ENCODE results near the gene SORCS2. TPM values are rescaled to one million over a fixed set of nuclear protein-coding genes. Genes with fewer than 3 reads are reported as not detected.
A peak's percentile ranks its signal among the peaks of the same experiment; 100 is the strongest.

The SORCS2 gene
- total RNA-seq, 1 donor from 2014 or later = 2.8 TPM

DNA sequence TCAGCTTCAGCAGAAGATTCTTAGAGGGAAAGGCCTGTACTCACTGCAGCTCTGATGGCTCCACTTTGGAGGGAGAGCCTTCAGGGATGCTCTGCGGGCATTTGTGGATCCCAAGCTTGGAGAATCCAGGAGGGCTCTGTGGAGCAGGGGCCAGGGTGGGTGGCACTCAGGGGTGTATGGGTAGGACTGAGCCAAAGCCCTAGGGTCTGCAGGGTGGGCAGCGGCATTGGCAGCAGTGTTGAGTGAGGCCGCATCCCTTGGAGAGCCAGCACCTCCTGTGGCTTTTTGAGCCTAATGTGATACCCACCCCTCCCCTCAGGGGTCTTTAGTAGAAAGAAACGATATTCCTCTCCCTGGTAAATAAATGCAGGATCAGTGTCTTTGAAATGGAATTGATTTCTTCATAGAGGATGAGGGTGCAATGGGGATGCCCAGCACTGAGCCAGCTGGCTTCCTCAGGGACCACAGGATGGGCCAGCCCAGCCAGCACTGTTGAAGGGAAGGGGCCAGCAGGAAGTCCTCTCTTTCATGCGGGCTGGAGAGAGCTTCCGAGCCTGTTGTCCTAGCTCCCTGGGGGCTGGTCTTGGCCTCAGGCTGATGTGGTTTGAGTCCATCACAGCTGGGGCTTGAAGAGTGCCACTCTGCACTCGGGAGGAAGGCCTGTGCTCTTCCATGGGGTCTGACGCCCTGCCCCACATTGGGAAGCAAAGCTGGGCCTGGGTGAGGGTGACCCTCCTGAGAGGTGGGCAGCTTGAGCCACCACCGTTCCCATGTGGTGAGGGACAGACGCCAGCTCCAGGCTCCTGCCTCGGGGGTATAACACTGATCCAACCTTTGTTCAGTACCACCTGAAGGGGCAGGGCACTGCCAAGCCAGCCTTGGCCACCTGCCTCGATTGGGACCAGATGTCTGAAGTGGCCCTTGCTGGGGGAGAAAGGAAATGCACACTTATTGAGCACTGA, 192.9 kb downstream of the SORCS2 start:
- no peak for DNase-seq (ENCODE audit: low read depth)

DNA sequence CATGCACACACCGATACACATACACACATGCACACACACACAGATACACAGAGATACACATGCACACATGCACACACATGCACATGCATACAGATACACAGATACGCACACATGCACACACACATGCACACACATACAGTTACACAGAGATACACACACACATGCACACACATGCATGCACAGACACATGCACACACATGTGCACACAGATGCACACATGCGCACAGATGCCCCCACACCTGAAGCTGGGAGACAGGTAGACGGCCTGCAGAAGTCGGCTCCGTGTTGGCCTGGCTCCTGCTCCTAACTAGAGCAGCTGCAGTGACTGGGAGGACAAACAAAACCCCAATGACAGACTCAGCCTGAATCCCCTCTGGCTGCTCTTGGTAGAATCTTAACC, 195.6 kb downstream of the SORCS2 start:
- no peak for DNase-seq (ENCODE audit: low read depth)

DNA sequence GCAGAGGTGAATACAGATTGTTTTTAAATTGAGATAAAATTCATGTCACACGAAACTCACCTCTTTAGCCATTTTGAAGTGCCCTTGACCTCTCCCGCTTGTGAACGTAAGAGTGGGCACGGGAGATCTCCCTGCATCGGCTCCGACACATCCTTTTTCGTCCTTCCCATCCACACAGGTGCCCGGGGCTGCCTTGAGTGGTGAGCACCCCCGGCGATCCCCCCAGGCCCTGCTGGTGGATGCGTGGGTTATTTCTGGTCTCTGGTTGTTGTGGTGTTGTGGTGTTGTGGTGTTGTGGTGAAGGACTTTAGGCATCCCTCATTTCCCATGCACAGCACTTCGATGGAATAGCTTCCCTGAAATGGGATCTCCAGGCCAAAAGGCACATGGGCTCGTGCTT, 196.3 kb downstream of the SORCS2 start:
- no peak for DNase-seq (ENCODE audit: low read depth)

DNA sequence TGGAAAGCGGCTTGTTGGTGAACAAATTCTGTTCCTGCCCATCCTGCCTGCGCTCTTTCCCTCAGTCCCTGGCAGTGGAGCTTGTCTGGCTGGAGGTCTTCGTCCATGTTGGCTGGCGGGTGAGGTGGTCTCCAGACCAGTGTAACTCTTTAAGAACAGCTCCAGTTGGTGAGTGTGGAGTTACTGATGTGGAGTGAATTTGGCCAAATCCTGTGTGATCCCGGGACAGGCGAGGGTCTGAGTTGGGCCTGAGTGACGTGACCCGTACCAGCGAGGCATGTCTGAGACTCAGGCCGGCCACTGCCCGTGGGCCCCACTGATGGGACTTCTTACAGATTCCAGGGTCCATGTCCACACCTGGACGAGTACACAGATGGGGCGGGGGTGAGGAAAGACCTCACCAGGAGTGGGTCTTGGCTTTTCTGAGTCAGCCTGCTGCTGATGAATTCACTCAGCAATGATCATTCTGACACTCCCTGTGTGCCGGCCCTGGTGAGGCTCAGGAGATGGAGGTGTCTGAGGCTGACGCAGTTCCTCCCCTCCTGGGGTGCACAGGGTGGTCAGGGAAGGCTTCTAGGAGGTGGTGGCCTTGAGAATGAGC, 196.9 kb downstream of the SORCS2 start:
- no peak for DNase-seq (ENCODE audit: low read depth)

DNA sequence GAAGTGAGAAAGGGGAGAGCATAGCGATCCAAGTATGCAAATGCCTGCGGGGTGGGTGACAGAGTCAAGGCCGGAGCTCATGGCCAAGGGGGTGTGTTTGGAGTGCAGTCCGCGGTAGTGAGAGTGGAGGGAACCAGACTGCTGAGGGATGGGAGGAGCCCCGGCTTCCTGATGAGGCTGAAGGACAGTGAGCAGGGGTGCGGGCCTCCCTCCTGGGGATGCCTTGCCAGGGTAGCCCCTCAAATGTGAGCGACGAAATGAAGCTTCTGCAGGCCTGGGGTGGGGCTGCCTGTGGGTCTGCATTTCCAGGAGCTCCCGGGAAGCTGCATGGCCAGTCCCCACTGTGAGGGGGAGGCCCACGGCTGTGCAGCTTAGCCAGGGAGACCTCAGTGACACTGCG, 197.4 kb downstream of the SORCS2 start:
- no peak for DNase-seq (ENCODE audit: low read depth)

DNA sequence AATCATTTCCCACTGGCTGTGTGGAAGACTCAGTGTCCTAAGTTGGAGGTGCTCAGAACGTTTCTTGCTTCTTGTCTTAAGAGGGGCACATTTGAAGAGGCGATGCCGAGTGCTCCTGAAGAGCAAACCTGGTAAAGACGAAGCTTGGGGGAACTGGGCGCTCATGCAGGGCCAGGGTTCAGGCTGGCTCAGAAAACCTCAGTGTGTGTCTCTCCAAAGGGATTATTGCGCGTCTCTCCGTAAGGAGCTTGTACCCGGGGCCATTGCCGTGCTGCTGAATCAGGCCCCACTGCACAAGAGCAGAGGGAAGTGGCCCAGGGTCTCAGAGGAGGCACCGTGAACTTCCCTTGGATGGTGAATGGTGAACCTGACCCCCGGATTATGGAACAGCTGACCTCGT, 198.0 kb downstream of the SORCS2 start:
- no peak for DNase-seq (ENCODE audit: low read depth)

DNA sequence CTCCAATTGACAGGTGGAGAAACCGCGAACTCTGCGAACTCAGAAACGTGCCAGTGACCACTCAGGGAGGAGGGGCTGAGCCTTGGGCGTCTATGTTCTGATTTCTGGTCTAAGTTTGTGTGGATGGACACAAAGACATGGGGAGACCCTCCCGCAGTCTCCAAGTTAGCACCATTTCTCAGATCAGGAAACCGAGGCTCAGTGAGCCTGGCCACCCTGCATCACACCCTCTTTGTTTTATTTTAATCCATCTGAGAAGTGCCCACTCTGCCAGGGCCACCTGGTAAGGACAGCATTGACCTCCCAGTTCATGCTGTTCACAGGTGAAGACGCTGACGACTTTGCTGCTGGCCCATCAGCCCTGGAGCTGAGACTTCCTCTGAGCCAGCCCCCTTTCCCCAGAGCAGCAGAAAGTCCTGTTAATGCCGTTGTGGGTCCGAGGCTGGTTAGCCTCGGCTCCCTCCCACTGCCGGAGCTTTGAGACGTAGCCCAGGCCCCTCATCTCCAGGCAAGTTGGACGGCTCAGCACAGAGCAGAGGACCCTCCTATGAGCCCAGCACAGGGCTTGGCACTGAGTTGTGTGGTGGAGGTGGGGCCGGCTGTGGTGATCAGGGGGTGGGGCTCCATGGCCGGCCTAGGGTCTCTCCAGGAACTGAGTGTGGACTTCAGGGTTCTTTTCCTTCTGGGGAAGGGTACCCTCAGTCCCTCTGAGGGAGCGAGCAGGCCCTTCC, 198.7 kb downstream of the SORCS2 start:
- DNase-seq (ENCODE audit: low read depth) = no peak

DNA sequence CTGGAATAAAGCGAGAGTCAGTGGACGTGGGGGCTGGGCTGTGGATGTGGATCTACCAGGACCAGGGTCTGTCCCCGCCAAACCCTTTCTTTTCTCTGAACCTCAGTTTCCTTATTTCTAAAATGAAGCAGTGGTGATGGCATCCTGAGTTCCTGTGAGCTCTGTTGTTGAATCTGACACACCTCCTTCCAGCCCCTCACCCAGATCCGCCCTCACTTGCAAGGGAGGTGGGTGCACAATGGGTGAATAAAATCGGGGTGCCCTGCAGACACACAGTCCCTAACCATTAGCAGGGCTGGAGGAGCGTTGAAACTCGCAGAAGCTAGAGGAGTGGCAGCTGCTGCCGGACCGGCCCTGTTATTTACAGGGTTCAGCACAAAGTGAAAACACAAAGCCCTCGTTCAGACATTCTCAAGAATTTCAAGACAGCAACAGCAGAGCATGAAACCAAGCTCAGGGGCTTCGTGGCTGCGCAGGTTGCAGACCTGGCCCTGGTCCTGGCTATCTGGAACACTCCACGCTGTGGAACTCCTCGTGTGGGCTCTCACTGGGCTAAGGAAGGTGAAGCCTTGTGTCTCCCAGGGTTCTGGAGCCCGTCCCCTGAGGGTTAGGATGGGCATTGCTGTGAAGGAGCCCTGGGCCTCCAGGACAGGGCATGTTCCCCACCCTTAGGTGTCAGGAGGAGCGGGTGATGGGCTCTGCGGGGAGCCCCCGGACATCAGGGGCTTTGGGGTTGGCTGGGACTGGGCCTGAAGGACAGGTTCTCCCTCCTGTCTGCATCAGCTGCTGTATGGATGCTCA, 199.5 kb downstream of the SORCS2 start:
- DNase-seq (ENCODE audit: low read depth) = no peak

DNA sequence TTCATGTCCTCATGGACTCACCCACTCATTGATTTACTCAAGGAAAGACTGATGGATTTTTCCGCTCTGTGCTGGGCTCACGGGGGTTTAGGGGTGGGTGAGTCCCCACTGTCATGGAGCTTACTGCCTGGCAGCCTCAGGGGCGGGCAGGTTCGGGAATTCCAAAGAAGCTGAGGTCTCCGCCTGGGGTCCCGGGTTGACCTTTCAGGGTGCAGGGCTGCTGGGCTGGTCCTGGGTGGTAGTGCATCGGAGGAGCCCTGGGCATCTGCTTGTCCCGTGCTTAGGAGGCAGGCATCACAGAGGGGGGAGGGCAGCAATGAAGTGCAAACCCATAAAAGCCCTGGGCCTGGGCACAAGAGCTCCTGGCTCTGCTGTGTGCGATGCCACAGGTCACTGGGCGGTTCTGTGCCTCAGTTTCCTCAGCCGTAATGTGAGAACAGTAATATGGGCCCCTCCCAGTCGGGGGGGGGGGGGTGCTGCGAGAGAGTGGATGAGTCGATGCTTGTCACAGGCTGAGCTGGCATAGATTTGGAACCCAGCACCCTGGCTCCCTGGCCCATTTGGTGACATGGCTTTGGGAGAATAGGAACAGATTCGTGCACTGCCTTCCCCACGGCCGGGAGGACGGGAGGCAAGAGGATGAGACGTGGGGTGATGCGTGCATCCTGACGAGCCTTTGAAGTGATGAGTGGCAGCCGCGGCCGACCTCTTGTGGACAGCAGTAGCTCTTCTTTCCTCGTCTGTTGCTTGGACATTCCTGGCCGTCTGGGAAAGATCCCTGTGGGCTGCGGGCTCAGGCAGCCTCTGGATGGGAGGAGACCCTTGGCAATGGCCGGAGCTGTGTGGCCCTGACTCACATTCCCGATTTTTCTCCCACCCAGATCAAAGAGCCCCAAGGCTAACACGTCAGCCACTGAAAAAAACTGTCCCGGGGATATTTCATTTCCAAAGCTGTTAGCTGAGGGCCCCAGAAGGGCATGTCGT, 200.4 kb downstream of the SORCS2 start:
- peak; percentile 72 for DNase-seq (ENCODE audit: low read depth)

DNA sequence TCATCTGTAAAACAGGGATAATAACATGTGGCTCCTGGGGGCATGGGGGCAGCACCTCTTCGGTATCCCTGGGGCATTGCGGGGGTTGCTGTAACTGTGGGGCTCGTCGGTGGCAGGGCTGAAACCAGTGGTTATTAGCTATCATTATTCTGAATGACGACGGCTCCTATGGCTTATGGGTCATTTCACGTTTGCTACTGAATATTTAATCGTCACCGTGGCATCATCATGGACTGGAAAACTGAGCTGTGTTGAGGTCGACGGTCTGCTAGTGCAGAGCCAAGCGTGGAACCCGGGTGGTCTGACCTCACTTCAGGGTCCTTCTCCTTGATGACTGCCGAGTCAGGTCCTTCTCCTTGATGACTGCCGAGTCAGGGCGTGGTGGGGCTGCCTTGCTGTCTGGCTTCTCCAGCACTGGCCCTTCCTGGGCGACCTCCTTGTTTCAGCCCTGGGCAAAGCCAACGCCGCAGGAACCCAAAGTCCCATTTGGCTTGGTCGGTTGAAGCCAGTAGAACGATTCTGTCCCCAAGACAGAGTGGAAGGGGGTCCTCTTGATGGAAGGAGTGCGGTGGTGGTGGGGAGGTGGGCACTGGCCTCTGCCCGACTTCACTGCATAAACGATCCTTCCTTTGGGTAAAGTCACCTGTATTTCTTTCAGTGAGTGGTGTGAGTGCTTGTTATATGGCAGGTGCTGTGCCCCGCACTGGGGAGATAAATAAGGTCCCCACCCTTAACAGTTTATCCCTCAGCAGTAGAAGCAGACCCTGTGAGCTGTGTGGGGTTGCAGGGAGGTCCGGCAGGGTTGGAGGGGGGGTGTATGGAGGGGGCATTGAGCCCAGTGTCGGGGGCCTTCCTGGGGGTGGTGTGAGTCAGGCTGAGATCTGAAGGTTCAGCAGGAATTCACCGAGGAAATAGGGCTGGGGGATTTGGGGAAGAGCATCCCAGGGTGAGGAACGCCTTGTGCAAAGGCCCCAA, 201.6 kb downstream of the SORCS2 start:
- no peak for DNase-seq (ENCODE audit: low read depth)

DNA sequence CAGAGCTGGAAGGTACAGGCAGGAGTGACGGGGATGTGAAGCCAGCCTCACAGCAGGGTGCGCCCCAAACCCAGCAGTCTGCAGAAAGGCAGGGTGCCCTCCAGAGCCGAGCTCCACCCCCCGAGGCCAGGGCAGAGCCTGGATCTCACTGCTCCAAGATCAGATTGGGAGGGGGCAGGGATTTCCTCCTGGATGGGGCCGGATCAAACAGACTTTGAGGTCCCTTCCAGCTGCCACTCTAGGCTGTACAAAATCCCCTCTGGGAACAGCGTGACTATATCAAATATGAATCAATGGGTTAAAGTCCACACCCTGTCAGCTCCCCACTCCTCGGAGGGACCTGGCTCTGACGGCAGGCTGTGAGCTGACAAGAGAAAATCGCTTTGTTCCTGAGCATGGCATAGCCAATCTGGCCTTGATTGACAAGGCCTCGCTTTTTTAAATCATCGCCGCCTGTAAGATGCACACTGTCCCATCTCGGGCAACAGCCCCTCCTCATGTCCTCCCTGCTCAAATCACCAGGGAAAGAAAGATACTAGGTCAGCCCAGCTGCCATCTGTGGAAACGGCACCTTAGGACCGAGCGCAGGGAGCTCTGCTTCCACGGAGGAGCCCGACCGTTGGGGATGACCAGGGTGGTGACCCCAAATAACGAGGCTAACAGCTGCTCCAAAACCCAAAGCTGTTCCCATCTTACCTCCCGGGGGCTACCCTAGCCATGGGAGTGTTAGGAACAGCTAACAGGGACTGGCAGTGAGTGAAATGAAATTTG, 202.5 kb downstream of the SORCS2 start:
- DNase-seq (ENCODE audit: low read depth) = no peak

DNA sequence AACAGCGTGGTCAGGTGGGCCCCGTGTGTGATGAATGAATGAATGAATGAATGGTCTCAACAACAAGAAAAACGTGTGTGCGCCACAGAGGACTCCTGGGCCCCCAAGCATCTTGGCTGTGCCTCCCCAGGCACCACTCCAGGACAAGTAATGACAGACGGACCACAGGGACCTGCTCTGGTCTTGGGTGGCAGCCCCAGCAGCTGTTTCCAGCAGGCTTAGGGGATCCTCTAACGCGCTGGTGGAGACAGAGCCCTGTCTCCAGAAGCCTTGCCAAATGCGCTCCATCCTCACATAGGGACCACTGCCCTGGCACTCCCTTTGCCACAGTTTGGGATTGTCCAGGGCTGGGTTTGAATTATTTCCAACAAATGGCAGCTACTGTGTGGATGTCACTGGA, 203.3 kb downstream of the SORCS2 start:
- peak; percentile 68 for DNase-seq (ENCODE audit: low read depth)

DNA sequence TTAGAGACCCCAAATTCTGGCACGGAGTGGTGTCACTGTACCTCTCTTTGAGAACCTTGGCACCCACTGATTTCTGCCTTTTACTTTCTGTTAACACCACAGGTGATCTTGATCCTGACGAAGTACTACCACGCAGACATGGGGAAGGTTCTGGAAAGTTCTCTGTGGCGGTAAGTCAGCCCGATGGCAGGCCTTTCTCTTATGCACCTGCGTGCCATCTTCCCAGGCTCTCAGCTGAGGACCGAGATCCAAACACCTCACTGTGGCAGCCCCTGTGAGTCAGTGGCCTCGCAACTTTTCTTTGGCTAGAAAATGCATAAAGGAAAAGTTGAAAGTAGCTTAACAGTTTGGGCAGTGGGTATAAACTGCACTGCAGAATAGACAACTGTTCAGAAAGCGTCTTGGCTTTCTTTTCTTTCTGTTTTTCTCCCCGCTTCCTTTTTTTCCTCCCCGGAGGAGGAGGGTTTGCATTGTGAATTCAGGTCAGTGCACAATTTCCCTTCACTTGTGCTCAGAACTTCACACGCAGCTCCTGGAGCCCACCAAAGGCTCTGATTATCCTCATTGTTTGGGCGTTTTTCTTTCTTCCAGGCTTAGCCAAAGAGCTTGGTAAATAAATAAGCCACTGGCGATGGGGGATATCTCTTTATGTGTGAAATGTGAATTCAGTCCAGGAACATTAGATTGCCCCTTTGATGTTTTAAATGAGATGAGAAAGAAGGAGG, 204.0 kb downstream of the SORCS2 start:
- no peak for DNase-seq (ENCODE audit: low read depth)

DNA sequence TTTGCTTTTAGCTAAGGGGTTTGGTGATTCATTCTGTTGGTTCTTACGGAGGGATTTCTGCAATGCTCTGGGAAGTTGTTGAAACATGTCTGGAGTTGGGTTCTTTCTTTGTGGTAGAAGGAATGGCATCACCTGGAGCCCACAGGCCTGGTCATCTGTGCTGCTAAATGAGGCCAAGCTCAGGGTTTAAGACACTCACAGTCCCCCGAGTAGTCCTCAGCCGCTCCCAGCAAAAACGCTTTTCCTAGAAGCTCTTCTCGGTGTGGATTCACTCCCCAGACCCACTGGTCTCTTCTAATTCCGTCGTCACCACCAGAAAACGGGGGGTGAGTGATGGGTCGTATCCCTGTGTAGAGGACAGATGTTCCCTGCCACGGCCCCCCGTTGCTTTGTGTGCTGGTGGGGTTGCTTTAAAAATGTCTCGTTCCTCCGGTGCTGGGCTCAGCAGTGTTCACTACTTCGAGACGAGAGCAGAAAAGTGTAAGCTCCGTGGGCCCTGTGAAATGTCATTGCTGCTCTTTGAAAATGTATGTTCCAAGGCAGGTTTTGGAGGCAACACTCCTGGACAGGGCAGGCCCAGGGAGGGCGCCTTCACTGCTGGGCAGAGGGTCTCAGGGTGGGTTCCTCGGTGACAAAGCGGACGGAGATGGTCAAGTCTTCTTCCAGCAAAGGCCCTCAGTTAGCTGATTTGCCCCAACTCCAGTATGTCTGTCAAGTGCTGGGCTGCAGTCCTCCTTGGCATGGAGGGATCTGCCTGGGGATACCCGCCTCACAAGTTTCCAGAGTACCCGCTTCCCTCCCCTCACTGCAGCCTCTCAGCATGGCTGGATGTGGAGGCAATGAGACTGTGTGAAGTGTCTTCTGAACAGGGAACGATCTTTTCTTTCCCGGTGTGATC, 205.1 kb downstream of the SORCS2 start:
- peak; percentile 19 for DNase-seq (ENCODE audit: low read depth)

DNA sequence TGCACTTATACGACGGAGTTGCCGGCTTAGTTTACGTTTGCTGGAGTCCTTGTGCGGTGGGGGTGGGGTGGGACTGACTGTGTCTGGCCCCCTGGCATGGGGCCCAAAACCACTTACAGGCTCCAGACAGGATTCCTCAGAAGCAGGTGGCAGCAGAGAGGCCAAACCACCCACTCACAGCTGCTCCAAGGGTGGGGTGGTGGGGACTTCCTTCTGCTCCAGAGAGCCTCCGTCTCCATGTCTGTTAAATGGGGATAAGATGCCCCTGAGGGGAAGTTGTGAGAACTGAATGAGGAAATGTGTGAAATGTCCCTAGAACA, 205.7 kb downstream of the SORCS2 start:
- DNase-seq (ENCODE audit: low read depth) = peak; percentile 96

DNA sequence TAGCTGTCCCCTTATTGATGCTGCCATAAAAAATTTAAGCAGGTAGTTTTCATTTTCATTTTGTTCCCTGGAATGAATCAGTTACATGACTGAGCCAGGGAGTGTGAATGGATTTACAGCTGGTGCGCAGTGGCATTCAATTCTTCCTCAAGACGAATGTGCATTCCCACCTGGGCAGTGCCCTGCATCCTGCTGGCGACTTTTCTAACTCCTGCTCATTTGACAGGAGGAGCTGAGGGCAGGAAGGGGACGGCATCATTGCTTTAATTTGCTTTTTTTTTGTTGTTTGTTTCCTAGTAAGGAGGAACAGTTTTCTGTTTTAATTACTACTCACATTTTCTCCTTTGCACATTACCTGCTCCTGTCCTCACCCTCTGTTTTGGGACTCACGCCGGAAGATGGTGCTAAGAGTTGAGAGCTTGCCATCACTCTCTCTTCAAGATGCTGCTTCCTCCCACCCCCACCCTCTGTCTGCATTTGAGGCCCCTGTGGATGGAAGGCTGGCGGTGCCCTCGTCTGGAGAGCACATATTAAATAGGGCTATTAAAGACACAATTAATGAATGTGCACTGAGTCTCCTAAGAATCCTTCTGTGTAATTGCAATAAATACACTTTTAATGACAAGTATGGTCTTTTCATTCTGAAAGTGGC, 206.6 kb downstream of the SORCS2 start:
- DNase-seq (ENCODE audit: low read depth) = no peak

Measured in myocyte (in vitro differentiated cells).